ENCODE measurements around the gene ECSIT. TPM values are rescaled to one million over a fixed set of nuclear protein-coding genes. Genes with fewer than 3 reads are reported as not detected.

The ECSIT gene
- total RNA-seq, 1 donor from 2014 or later: 52.7 TPM

DNA sequence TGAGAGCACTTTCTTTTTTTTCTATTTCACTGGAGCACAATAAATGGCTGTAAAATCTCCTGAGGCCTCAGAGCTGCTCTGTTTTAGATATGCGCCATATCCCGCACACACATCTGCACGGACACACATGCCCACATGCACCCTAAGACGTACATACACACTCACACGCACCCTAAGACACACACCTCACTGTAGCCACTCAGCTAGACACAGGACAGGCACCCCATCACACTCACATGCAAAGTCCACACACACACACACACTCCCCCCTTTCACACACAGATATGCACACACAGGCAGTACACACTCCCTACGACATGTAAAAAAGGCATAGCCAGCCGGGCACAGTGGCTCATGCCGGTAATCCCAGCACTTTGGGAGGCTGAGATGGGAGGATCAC lies 21.3 kb upstream of the ECSIT start:
- no peak for DNase-seq (ENCODE audit: low read depth)

DNA sequence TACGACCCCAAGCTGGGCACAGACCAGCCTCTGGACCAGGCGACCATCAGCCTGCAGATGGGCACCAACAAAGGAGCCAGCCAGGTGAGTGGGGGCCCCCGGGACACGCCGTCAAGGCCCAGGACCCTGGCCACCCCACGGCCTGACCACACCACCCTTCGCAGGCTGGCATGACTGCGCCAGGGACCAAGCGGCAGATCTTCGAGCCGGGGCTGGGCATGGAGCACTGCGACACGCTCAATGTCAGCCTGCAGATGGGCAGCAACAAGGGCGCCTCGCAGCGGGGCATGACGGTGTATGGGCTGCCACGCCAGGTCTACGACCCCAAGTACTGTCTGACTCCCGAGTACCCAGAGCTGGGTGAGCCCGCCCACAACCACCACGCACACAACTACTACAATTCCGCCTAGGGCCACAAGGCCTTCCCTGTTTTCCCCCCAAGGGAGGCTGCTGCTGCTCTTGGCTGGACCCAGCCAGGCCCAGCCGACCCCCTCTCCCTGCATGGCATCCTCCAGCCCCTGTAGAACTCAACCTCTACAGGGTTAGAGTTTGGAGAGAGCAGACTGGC lies 20.5 kb upstream of the ECSIT start:
- DNase-seq (ENCODE audit: low read depth): no peak

DNA sequence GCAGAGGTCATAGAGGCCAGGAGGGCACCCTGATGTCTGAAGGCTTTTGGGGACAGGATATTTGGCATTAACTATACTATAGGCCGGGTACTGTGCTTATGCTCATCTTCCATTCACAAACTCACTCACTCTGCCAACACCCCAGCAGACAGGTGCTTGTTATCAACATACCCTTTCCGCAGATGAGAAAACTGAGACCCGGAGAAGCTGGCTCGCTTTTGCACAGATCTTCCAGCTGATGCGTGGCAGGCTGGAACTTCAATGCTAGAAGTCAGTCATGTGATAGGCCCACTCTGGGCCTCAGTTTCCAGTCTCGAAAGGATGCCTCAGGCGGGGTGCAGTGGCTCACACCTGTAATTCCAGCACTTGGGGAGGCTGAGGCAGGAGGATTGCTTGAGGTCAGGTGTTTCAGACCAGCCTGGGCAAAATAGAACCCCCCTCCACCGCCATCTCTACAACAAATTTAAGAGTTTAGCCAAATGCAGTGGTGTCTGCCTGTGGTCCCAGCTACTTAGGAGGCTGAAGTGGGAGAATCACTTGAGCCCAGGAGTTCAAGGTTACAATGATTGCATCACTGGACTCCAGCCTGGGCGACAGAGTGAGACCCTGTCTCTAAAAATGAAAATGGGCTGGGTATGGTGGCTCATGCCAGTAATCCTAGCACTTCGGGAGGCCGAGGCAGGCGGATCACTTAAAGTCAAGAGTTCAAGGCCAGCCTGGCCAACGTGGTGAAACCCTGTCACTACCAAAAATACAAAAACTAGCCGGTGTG lies 19.2 kb upstream of the ECSIT start:
- DNase-seq (ENCODE audit: low read depth): no peak

DNA sequence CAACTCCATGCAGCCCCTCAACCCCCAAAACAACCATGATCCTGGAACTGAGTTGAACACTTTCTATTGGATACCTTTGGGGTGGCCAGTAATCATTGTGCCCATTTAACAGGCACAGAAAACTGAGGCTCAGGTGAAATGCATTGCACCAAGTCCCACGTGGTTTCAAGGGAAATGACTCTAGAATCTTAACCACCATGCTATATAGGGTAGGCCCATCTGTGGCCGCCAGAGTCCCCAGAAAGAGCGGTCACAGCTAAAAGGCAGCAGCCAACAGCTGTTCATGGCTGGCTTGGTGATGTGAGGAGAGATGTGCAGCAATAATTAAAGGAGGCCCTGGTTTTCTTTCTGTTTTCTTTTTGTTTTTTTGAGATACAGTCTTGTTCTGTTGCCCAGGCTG lies 12.3 kb upstream of the ECSIT start:
- DNase-seq (ENCODE audit: low read depth): no peak

DNA sequence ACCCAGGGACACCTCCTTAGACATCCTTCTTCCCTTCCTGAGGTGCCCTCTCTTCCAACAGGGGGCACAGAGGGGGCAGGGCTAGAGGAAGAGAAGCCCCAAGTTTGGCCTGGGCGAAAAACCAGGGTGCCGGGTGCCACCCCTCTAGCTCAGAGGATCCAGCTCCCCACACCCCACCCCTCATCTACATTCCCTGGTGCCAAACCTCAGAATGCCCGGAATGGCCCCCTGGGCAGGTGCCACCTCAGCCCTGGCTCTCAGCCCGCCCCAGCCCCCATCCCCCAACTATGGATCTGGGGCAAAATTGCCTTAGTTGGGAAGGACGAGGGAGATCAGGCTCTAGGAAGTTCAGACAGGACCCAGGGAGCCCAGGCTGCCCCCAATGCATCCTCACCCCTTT lies 11.7 kb upstream of the ECSIT start:
- DNase-seq (ENCODE audit: low read depth): no peak

DNA sequence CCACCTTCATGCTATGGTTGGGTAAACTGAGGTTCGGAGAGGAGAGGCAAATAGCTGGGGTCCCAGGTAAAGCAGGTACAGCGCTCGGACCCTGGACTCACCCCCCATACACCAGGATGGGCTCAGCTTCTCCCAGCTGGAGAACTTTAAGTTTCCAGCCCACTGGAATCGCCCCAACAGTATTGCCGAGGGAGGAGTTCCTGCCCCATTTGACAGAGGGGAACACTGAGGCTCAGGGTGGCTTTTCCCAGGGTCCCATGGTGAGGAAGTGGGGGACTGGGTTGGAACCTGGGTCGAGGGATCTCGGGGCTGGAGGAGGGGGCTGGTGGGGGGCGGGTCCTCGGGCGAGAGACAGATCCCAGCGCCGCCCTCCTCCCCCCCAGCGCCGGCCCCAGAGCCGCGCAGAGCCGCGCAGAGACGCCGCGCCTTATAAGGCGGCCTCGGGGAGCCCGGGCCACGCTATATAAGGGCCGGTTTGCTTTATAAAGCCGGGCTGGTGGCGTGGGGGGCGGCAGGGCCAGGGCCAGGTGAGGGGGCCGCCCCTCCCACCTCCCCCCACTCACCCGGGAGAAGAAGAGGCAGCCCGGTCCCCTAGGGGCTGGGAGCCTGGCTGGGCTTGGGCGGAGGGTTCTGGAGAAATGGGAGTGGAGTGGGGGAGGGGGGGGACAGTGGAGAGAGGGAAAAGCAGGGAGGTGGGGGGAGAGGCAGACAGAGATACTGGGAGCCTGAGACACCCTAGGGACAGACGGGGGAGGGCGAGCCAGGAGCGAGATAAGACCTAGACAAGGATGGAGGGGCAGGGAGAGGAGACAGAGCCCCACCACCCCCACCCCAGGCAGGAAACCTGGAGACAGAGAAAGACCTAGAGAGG lies 10.8 kb upstream of the ECSIT start:
- DNase-seq (ENCODE audit: low read depth): no peak

DNA sequence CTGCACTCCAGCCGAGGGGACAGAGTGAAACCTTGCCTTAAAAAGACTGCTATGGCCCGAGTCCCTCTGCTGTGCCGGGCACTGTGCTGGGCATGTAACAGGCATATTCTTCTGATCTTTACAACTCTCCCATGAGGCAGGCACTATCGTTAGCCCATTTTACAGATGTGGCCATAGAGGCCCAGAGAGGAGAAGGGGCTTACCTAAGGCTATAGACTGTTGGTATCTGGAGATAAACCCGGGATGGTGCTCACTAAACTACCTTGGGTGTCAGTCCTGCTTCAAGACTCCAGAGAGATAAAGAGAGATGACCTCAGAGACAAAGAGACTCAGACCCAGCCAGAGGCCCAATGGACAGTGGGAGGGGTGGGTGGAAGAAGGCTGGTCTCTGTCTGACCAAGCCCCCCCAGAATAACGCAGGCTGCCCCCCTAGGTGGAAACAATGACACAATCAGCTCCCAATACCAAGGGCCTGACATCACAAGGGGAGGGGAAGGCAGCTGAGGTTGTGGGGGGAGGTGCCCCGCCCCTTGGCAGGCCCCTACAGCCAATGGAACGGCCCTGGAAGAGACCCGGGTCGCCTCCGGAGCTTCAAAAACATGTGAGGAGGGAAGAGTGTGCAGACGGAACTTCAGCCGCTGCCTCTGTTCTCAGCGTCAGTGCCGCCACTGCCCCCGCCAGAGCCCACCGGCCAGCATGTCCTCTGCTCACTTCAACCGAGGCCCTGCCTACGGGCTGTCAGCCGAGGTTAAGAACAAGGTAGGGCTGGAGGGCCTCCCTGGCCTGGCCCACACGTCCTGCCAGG lies 9.5 kb upstream of the ECSIT start, which contains the start of gene CNN1:
Gene CNN1, plus strand, starts transcription at position 620 of the 805 bp plus-strand sequence. Its CDS starts 77 bp downstream, at position 697.
- DNase-seq (ENCODE audit: low read depth): no peak

DNA sequence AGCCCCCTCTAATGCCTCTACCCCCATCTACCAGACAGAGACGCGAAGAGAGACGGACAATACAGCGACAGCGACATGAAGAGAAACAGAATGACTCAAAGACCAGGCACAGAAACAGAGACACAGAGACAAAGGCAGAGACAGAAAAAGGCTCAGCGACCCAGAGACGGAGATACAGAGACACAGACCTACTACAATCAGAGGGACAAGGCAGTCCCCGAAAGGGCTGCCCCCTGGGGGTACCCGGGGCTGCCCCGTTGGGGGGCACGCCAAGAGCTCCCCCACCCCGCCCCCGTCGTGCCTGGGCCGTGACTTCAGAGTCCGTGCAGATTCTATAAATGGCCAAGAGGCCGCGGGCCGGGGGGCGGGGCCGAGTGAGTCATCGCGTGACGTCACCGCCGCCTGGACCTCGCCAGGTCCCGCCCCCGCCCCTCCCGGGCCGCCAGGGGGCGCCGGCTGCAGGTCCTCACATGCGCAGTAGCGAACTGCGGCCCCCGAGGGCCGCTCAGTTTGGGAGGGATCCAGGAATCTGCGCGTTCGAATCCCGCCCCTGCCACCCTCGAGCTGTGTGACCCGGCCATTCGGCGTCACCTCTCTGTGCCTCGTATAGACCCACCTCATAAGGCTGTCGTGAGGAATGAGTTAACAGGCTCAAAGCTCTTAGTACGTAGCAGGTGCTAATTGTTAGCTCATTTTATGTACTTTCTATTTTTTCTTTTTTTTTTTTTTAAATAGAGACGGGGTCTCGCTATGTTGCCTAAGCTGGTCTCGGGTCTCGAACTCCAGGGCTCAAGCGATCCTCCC lies 7.1 kb upstream of the ECSIT start:
- peak; percentile 79 for DNase-seq (ENCODE audit: low read depth)

DNA sequence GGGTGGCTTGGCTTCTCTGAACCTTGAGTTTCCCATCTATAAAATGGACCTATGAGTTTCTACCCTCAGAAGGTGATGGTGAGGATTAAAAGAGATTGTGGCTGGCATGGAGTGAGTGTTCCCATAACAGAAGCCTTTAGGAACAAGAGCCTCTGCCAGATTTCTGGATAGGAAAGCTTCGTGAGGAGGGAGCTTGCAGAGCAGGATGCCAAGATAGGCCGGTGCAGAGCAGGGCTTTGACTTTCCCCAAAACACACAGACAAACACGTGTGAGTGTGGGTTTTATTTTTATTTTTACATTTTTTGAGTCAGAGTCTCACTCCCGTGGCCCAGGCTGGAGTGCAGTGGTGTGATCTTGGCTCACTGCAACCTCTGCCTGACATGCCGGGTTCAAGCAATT lies 6.0 kb upstream of the ECSIT start:
- DNase-seq (ENCODE audit: low read depth): no peak

DNA sequence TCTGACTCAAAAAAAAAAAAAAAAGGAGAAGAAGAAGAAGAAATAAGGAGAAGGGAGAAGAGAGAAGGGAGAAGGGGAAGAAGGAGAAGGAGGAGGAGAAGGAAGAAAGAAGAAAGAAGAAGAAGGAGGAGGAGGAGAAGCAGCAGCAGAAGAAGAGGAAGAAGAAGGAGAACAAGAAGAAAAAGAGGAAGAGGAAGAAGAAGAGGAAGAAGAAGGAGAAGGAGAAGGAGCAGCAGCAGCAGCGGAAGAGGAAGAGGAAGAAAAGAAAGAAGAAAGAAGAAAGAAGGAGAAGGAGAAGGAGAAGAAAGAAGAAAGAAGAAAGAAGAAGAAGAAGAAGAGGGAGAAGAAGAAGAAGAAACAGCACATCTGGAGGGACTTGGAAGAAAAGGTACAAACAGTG lies 5.6 kb upstream of the ECSIT start:
- no peak for DNase-seq (ENCODE audit: low read depth)

DNA sequence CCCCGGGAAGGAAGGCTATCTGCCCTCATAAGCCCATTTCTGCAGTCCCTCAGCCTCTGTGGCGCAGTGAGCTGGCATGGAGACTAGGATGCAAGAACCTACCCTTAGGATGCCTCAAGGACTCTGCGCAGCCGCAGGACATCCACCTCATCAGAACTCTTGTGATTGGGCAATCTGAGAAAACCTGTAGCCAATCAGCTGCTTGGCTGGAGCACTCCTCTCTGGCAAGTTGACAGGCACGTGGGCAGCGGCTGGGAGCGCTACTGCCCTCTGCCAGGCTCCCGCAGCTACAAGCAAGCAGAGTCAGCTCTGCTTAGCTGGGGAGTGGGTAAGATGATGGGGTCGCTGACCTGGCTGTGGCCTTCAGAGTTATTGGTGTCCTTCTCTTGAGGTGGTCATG lies 1.5 kb upstream of the ECSIT start:
- DNase-seq (ENCODE audit: low read depth): peak; percentile 32

DNA sequence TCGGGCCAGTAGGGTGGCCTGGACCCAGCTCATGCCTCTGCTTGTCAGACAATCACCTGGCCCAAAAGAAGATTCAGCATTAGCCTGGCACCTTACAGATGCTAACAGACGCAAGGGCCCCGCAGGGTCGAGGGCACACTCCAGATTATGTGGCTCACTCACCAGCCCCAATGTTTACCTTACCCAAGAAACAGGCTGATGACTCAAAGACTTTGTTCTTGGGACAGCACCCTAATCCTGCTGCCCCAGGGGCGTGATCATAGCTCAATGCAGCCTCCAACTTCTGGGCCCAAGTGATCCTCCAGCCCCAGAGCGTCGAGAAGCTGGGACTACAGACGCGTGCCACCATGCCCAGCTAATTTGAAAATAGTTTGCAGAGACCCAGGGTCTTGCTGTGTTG lies 9.8 kb downstream of the ECSIT start:
- no peak for DNase-seq (ENCODE audit: low read depth)

DNA sequence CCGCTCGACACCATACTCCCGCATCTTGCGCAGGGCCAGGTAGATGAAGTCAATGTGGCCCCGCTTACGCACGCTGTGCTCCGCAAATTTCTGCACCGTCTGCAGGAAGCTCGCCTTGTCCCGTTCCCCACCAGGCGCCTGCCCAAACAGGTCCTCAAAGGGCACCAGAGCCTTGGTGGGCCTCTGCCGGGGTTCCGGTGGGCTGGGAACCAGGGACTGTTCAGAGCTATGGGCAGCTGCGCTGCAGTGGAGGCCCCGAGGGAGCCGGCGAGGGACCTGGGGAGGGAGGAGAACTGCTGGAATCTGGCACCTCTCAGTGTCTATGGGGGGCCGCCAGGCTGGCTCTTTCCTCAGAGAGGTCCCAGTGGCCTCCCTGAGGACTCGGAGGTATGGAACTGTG lies 15.0 kb downstream of the ECSIT start:
- no peak for DNase-seq (ENCODE audit: low read depth)

DNA sequence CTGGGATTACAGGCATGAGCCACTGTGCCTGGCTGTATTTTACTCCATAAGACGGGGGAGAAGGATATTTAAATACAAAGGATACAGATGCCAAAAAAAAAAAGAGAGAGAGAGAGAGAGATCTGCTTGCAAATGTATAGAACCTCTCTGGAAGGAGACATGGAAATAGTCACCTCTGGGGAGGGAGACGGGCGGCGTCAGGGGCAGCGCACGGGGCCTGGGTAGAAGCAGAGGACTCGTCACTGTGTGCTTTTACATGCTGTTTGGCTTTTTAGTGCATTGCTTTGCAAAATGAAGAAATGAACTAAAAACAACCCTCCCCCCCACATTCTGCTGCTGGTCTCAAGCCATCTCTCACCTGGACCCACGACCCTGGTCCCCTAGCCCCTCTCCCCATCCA lies 18.5 kb downstream of the ECSIT start:
- no peak for DNase-seq (ENCODE audit: low read depth)

DNA sequence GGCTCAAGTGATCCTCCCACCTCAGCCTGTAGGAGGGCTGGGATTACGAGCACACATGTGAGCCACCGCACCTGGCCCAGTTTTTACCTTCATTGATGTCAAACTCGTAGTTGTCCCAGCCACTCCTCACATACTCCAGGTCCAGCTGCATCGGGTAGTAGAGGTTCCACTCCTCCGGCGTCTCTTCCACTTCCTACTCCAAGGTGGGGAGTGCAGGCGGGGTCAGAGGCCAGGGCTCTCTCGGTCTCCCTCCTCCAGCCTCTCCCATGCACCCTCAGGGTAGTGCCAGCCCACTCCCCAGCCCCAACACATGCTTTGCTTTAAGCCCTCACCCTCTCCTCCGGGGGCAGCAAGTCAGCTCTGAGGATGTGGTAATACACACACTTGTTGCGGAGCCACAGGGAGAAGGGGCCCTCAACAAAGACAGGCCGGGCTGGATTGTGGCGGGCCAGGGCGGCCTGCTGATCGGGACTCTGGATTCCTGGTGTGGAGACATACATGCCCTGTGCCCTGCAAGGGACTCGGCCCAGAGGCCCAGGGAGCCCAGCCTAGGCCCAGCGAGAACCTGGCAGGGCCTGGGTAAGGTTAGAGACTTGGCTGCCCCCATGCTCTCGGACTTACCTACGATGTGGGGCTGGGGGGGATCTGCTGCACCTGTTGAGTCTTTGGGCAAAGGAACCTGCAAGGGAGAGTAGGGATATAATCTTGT lies 21.4 kb downstream of the ECSIT start:
- no peak for DNase-seq (ENCODE audit: low read depth)

DNA sequence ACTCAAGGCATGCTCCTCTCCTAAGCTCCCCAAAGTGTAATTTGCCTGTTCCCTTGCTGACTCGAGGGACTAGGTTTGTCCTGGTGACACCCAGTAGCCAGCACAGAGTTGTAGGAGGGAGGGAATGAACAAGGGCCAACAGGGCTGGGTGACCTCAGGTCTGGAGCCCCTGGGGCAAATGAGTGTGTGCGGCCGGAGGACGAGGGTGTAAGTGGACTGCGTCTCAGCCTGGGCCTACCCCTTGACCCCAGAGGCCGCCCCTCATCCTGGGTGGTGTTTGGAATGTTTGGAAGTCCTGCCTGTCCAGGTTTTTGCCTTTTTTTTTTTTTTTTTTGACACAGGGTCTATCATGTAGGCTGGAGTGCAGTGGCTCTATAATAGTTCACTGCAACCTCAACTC lies 22.0 kb downstream of the ECSIT start:
- DNase-seq (ENCODE audit: low read depth): no peak

DNA sequence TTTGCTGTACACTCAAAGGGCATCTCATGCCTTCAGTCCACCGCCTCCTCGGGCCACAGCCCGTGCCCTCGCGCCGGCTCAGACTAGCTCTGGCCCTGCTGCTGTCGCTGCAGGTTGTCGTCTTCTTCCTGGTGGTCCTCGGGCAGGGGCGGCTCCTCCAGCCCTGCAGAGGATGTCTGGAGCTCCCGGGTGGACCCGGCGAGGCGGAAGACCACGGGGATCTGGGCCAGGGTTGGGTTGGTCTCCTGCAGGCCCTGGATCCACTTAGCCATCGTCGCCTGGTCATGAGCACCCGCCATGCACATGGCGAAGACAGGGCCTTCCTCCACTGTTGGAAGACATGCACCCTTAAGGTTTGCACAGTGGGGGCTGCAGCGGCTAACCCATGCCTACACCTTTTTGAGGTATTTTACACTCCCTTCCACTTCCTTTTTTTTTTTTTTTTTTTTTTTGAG lies 22.8 kb downstream of the ECSIT start:
- no peak for DNase-seq (ENCODE audit: low read depth)

DNA sequence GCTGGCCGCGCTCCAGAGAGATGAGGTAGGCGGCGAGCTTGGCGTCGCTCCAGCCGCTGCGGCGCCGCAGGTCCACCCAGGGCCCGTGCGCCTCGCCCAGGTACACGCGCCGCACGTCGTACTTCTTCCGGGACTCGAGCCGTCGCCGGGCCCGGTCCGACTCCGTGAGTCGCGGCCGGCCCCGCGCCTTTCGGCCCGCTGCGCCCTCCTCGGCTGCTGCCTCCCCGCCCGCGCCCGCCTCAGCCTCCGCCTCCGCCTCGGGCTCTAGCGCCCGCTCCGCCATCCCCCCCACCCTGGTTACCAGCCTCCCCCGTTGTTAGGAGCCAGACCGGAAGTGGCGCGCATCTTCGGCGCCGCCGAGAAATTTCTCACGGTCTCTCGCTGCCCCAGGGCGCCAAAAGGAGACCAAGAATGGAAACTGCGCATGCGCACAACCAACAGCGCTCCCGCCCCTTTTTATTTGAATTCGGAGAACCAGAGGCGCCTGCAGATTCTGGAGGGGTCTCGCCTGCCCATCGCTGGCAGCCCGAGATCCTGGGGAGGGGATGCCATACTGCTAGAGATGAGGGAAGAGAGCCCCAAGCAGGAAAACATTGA lies 23.3 kb downstream of the ECSIT start, which contains the start of gene ZNF653:
Gene ZNF653, minus strand, starts transcription at position 336 of the 597 bp plus-strand sequence. Its CDS starts 53 bp downstream, at position 283.
- DNase-seq (ENCODE audit: low read depth): peak; percentile 96

DNA sequence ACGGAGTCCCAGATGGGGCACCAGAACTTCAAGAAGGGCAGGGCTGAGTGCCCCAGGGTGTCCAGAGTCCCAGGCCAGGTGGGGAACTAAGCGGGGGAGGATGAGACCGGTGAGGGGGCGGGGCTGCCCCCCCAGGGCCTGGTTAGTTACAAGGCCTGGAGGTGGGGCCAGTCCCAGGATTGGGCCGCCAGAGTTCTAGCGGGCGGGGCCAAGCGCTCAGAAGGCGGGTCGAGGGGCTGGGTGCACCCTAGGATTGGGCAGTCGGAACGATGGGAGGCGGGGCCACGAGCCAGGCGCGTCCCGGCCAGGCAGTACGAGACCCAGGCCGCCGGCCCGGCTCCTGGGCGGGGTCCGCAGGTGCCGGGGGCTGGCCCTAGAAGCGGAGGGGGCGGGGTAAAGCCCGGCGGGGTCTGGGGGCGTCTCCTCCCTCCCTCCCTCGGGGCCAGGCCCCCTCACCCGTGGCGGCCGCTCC lies 23.9 kb downstream of the ECSIT start:
- DNase-seq (ENCODE audit: low read depth): peak; percentile 95
